Choroid plexus epithelial cell (primary cell): ENCODE measurements around the gene EVC.

ENCODE experiments used
- DNase-seq: peaks from one replicate; pipeline ENCODE4 v3.0.0-alpha.2; 2010; ENCODE audit warnings: low read depth
- H3K4me3 ChIP-seq: 2 replicates; pipeline ENCODE4 v1.5.1; 2011; ENCODE audit warnings: low read depth, mild to moderate bottlenecking, control low read depth, low read length, moderate library complexity
- TF ChIP-seq, protein P1 (sequence below): conservative IDR thresholded peaks from 2 replicates; pipeline ENCODE4 v1.5.1; 2011; ENCODE audit warnings: low read depth, mild to moderate bottlenecking, control low read depth, inconsistent platforms, low read length, moderate library complexity

Gene EVC

DNA sequence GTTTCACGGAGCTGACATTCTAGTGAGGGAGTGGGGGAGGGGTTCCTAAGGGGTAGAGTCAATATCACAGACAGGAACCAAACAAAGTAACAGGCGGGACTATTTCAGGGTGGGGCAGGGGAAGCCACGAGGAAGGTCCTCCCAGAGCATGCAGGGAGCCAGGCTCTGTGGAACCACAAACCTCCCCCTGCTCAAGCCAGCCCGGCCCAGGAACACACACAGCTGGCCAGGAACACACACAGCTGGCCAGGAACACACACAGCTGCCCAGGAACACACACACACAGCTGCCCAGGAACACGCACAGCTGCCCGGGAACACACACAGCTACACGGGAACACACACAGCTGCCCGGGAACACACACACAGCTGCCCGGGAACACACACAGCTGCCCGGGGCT is 27.4 kb upstream of the EVC start:
- H3K4me3 ChIP-seq = no peak overlapping the region
- TF ChIP-seq, protein P1, sequence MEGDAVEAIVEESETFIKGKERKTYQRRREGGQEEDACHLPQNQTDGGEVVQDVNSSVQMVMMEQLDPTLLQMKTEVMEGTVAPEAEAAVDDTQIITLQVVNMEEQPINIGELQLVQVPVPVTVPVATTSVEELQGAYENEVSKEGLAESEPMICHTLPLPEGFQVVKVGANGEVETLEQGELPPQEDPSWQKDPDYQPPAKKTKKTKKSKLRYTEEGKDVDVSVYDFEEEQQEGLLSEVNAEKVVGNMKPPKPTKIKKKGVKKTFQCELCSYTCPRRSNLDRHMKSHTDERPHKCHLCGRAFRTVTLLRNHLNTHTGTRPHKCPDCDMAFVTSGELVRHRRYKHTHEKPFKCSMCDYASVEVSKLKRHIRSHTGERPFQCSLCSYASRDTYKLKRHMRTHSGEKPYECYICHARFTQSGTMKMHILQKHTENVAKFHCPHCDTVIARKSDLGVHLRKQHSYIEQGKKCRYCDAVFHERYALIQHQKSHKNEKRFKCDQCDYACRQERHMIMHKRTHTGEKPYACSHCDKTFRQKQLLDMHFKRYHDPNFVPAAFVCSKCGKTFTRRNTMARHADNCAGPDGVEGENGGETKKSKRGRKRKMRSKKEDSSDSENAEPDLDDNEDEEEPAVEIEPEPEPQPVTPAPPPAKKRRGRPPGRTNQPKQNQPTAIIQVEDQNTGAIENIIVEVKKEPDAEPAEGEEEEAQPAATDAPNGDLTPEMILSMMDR = no peak
- DNase-seq = peak; percentile 3

DNA sequence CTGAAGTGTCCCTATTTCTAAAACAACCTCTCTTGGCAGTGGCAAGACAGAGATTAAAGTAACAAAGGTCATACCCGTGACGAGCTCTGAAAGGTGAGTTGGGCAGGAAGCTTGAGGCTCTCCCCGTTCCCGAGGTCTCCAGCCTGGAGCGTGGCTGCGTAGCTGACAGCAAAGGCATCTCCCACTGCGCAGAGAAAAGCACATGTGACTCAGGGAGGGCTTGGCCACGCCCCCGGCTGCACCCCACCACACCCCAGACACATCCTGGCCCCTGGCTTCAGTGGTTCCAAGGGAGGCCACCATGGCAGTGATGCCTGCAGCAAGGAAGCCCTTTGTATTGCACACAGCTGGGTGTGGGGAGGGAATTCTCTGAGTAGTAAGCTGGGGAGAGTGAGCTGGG is 25.7 kb upstream of the EVC start:
- no peak overlapping the region for H3K4me3 ChIP-seq
- TF ChIP-seq, protein P1 = no peak
- DNase-seq = no peak

DNA sequence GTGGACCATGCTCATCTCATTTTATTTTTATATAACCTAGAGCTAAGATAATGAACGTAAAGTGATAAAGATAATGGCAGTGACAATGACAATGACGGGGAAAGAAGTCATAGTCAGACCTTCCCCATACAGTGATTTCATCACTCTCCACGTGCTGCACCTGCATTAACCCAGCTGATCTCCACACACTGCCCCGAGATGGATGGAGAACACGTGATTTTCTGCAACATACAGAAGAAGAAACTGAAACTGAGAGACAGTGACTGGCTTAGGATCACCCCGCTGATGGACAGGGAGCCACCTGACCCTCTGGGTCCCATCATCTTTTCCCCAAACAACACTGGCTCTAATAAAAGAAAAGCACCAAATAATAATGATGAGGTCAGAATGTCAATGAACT is 24.7 kb upstream of the EVC start:
- TF ChIP-seq, protein P1 = no peak
- DNase-seq = no peak
- H3K4me3 ChIP-seq = no peak overlapping the region

DNA sequence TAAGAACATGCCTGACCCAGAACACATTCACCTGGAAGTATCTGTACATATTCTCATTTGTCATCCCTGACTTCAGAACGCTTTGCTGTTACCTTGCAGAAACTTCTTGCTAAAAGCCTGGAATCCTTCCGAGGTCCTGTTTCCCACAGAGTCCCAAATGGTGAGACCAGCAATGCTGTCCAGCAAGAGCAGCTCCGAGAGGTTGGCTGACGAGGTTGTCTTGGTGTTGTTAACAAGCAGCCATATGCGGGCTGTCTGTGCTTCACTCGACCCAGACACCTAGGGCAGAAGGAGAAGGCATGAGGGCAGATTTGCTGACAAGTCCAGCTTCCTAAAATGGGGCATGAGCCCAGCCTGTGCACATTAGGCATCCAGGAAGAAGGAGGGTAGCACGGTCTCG is 21.9 kb upstream of the EVC start:
- TF ChIP-seq, protein P1 = no peak
- DNase-seq = no peak
- H3K4me3 ChIP-seq = no peak overlapping the region

DNA sequence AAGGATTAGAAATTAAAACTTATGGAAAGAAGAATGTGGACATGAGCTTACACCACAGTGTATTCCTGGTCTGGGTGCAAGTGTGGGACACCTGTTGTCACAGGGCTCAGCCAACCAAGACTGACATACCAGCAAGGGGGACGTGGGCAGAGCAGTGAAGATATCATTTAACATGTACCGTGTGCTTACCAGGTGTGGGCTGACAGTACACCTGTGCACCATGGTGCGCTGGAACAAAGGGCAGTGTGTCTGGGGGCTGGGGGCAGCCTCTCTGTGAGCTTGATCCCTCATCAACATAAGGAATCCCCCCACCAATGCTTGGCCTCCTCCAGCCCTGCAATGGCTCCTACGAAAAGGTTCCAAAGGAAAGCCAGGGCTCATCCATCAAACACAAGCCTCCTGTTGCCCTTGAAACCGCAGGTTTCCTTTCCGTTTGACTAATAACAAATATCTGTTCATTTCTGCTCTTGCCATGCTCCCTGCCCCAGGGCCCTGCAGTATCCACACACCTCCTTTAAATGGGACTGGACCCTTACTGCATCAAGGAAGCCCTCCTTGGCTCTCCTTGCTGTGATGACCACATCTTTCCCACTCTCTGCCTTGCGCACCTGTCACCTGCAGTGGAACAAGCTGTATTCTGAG is 19.4 kb upstream of the EVC start:
- DNase-seq = no peak
- TF ChIP-seq, protein P1 = no peak
- H3K4me3 ChIP-seq = no peak overlapping the region

DNA sequence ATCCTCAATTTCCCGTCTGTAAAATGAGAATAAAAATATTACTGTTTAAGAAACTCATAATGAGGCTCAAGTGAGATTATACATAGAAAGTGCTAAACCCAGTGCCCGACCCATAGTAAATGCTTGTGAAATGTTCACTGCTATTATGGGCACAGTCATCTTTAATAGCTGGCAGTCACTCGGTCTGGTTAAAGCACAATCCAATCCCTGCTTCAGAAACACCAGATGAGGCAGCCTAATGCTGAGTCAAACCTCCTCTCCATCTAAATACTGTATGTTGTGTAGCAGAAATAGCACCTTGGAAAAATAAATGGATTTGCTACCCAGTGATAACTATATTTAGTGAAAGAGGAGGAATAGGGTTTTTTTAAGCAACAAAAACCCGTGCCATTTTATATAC is 17.1 kb upstream of the EVC start:
- H3K4me3 ChIP-seq = no peak overlapping the region
- DNase-seq = no peak
- TF ChIP-seq, protein P1 = no peak

DNA sequence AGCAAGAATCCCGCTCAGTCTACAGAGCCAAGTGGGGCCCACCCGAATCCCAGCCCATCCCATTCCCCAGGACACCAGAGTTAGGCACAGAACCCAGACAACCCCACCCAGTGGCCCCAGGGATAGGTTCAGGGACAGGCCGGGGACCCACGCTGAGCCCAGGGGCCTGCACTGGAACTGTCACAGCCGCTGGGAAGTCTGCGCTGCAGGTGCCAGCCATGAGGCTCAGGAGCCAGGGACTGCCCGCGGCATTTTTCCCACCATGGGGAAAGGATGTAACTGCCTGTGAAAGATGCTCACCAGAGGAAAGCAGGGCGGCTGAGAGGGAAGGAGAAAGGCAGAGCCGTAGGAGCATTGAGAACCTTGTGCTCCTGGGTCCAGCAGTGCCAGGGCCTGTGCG is 14.7 kb upstream of the EVC start:
- no peak for DNase-seq
- TF ChIP-seq, protein P1 = no peak
- H3K4me3 ChIP-seq = no peak overlapping the region
